HK-2 (cell line): ENCODE data around the gene RPS6KC1.

Source experiments
- DNase-seq: peaks from one replicate; pipeline ENCODE4 v3.0.0-alpha.2; 2018; ENCODE audit not compliant: unreplicated experiment

Gene RPS6KC1

GRCh38 chr1:213221209-213221608 is 170.2 kb downstream of the RPS6KC1 start:
- no peak for DNase-seq

- DNase-seq: no peak
Observed at GRCh38 chr1:213227458-213227857, 176.4 kb downstream of the RPS6KC1 start.

DNA sequence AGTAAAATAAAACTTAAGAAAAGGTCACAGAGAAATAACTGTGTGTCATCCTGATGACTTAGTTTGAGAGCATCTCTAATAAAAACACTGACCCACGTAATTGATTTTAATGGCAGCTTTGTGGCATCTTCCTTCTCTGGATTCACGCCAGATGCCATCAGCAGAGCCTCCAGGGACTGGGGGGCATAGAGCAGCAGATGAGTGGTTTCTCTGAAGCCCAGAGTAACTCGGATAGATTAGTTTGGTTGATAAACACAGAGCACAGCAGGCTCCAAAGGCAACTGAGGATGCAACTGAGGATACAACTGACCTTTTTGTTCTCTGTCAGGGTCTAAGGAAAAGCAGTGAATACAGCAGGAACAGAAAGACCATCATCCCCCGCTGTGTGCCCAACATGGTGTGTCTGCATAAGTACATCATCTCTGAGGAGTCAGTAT is 180.8 kb downstream of the RPS6KC1 start:
- no peak for DNase-seq

DNA sequence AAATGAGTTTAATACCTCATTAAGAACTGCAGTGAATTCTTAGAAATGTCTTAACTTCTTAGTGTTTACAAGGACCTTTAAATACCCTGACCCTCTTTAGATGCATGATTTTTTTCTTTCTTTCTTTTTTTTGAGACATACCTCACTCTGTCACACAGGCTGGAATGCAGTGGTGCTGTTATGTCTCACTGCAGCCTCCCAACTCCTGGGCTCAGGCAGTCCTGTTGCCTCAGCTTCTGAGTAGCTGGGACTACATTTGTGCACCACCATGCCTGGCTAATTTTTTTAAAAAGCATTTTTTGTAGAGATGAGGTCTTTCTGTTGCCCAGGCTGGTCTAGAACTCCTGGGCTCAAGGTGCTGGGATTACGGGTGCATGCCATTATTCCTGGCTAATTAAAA is 191.8 kb downstream of the RPS6KC1 start:
- DNase-seq: no peak

- peak; percentile 21 for DNase-seq
Observed at GRCh38 chr1:213244664-213245091, 193.6 kb downstream of the RPS6KC1 start.

- no peak for DNase-seq
Observed at GRCh38 chr1:213245260-213245910, 194.3 kb downstream of the RPS6KC1 start.

DNA sequence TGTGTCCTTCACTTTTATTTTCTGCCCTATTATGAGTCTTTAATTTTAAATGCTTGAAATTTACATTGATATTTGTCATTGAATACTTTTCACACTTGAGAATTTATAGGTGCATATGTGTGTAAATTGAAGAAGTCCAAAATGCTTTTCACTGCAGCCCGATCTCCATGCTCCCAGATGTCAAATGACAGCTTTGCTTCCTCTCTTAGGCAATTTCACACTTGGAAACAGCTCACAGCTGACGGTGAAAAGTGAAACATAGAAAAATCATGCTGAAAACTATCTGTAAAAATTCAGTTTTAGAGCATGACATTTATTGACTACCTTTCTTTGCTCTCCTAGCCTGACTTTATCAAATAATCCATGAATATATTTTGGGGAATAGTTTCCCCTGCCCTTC is 196.0 kb downstream of the RPS6KC1 start:
- DNase-seq: no peak

GRCh38 chr1:213249395-213249794 is 198.4 kb downstream of the RPS6KC1 start:
- DNase-seq: no peak

DNA sequence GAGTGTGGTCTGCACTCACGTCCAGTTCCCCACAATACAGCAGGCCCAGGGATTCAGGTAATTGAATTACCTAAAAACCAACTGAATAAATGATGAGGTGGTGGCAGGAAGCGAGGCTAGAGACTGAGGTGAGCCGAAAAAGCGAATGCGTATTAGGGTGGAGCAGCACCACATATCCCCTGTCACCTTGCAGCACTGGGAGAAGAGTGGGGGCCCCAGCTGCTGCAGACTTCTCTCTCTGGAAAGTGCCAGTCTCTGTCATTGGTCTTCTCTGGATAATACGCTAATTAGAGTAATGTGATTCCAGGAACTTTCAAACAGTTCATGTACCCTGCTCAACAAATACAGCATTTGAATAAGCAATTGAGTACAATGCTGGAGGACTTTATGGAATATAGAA is 199.0 kb downstream of the RPS6KC1 start:
- DNase-seq: no peak

DNA sequence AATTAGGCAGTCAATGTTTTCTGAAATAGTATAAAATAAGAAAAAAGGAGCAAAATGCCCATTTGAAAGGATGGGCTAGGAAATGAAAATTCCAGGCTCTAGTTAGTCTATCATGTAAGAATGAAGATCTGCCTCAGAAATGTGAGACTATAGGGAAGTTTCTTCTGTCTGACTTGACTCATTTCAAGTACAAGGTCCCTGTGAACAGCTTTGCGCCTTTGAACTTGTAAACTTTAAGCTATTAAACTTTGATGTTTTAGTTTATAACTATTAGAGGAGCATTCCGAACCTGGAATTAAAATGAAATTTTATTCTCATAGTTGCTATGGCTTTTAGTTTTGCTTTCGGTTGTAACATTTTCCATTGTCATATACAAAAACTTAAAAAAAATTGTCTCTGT is 199.4 kb downstream of the RPS6KC1 start:
- no peak for DNase-seq

- no peak for DNase-seq
Observed at GRCh38 chr1:213251972-213252371, 200.9 kb downstream of the RPS6KC1 start.

DNA sequence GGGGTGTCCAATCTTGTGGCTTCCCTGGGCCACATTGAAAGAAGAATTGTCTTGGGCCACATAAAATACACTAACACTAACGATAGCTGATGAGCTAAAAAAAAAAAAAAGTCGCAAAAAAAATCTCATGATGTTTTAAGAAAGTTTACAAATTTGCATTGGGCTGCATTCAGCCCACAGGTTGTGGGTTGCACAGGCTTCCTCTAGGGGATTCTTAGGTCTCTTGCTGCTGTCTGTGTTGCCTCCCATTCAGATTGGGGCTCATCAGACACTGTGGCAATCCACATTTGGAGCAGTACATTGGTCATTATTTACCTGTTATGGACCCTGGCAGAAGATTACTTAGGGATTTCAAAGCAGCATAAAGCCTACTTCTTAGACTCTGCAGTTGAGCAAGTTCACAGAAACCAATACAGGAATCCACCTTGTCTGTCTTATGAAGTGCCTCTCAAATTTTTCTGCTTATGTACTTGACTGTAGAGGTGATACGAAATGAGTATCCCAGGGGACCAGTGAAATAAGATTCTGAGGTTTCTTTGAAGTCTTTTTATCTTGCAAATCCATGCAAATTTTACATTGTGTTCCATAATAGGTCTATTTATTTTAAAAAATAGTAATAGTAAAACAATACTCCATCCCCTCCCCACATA is 205.5 kb downstream of the RPS6KC1 start:
- no peak for DNase-seq

- no peak for DNase-seq
Observed at GRCh38 chr1:213260311-213261075, 209.5 kb downstream of the RPS6KC1 start.

- no peak for DNase-seq
Observed at GRCh38 chr1:213264531-213264930, 213.5 kb downstream of the RPS6KC1 start.

DNA sequence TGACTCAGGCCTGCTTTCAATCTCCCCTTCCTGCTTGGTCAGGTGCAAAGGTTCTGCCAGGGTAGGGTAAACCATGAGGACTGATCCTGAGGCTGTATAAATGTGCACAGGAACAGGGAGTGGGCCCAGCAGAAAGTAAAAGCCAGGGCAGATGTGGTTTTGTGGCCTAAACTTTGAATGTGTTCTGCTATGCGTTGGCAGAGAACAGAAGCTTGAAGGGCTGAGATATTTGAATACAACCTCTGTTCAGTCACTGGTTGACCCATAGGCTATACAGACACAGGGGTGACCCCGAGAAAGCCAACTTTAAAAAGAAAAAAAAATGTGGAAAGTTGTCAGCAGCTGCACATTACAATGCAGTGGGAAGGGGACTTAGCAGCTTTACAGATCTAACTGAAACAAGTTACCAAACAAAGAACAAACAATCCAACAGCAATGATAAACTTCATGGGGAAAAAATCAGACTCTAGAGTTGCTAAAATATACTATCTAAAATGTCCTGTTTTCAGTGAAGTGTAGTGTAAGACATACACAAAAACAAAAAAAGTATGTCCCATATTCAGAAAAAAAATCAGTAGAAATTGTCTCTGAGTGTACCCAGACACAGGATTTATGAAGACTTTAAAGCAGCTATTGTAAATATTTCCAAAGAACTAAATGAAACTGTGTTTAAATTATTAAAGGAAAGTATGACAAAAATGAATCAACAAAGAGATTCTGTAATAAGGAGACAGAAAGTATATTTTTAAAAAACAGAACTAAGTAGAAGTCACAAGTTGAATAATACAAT is 216.1 kb downstream of the RPS6KC1 start:
- no peak for DNase-seq

- DNase-seq: no peak
Observed at GRCh38 chr1:213268221-213268620, 217.2 kb downstream of the RPS6KC1 start.

- DNase-seq: no peak
Observed at GRCh38 chr1:213269829-213270228, 218.8 kb downstream of the RPS6KC1 start.

DNA sequence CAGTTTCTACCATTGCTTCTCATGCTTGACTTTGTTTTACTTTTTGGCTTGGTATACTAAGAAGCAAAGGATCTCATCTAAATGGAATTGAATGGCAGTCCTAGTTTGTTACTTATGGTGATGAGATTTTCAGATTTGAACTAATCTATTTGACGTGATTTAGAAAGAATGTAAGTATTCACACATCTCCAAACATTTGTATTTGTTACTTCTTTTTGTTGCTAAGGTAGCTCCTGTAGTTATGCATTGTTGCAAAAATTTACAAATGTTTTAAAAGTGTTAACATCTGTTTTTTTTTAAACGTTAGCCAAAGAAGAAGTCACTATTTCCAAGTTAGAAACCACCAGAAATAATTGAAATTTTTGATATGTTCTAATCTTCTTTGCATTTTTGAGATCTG is 222.5 kb downstream of the RPS6KC1 start:
- DNase-seq: no peak

GRCh38 chr1:213274140-213274539 is 223.1 kb downstream of the RPS6KC1 start:
- no peak for DNase-seq

DNA sequence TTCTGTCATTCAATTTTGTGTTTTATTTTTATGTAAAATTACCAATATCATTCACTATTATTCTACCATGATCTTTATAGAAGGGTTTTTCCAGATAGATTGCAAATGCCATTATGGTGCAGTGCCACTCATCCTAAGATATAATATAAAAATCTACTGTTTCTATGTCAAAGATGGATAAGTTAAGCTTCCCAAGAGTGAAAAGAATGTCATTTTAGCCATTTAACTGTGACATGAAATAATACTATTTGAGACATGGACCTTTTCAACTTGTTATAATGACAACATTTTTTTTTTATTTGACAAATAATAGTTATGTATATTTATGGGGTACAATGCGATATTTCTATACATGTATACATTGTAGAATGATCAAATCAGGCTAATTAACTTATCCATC is 224.3 kb downstream of the RPS6KC1 start:
- DNase-seq: no peak

DNA sequence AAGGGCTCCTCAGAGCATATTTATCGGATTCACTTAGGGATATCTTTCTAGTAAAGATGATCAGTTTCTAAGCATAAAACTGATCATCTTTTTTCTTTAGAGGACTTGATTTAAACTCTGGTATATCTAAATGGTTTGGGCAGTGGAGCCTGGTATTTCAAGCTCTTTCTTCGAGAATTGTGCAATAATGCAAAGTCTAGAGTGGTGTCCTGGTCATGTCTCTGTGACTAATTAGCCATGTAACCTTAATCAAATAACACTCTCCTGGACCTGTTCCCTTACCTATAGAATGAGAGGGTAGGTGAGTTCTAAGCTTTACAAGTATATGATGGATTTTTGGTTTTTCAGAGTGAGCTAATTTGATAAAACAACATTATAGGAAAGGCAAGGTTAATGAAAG is 225.2 kb downstream of the RPS6KC1 start:
- no peak for DNase-seq

DNA sequence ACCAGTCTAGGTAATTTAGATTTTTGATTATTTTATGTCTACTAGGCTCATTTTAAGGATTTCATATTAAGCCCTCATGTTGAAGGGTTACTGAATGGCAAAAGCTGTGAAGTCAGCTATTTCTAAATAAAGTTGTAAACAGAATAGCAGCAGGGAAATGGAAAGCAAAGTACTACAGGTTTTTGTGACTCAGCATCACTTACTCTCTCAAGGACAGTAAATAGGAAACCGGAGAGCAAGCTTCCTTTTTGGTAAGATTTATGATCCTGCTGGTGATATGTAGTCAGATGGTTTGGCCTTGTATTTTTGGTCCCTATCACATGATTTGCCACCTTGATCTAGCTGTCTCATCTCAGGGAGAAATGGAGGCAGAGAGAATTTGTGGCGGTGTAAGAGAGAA is 226.0 kb downstream of the RPS6KC1 start:
- no peak for DNase-seq
